GM23338 (cell line): ENCODE measurements around the gene CSTB. TPM values are rescaled to one million over a fixed set of nuclear protein-coding genes. Genes with fewer than 3 reads are reported as not detected.

Experiments used
- ATAC-seq: fragments of 200-7000 bp; cut with Tn5 transposase; 3 replicates; pipeline ENCODE4 v1.9.1; 2020
- DNase-seq: peaks from one replicate; pipeline ENCODE4 v3.0.0-alpha.2; 2015; ENCODE audit warnings: low spot score
- H2AFZ ChIP-seq: fragments of 200-600 bp; sonication (generic); 2 replicates; pipeline ENCODE4 v1.8.0; 2016; ENCODE audit warnings: antibody characterized with exemption, mild to moderate bottlenecking, moderate library complexity
- H3F3A ChIP-seq: fragments of 200-600 bp; sonication (generic); replicated peaks from 2 replicates; pipeline ENCODE4 v1.8.0; 2017; ENCODE audit warnings: antibody characterized with exemption, mixed run types, low read depth
- H3K27ac ChIP-seq: fragments of 200-600 bp; sonication (generic); 2 replicates; pipeline ENCODE4 v1.6.1; 2016; ENCODE audit warnings: low read depth
- H3K27me3 ChIP-seq: fragments of 200-600 bp; sonication (generic); 2 replicates; pipeline ENCODE4 v1.8.0; 2016; ENCODE audit warnings: mild to moderate bottlenecking, mixed run types, moderate library complexity; ENCODE audit not compliant: insufficient read depth
- H3K36me3 ChIP-seq: fragments of 200-600 bp; sonication (generic); 2 replicates; pipeline ENCODE4 v1.8.0; 2016; ENCODE audit warnings: mild to moderate bottlenecking; ENCODE audit not compliant: insufficient read depth
- H3K4me1 ChIP-seq: fragments of 200-600 bp; sonication (generic); 2 replicates; pipeline ENCODE4 v1.8.0; 2016; ENCODE audit warnings: mild to moderate bottlenecking, moderate library complexity; ENCODE audit not compliant: insufficient read depth
- H3K4me2 ChIP-seq: fragments of 200-600 bp; sonication (generic); 2 replicates; pipeline ENCODE4 v1.7.1; 2017; ENCODE audit warnings: mixed run types
- H3K4me3 ChIP-seq: fragments of 200-600 bp; sonication (generic); 2 replicates; pipeline ENCODE4 v1.6.1; 2016; ENCODE audit warnings: mixed run types
- H3K79me2 ChIP-seq: fragments of 200-600 bp; sonication (generic); replicated peaks from 2 replicates; pipeline ENCODE4 v1.8.0; 2017; ENCODE audit warnings: mild to moderate bottlenecking; ENCODE audit not compliant: insufficient read depth
- H3K9me2 ChIP-seq: fragments of 200-600 bp; sonication (generic); 2 replicates; pipeline ENCODE4 v1.8.0; 2017; ENCODE audit not compliant: insufficient read depth
- H4K20me1 ChIP-seq: fragments of 200-600 bp; sonication (generic); replicated peaks from 2 replicates; pipeline ENCODE4 v1.8.0; 2017; ENCODE audit warnings: mild to moderate bottlenecking; ENCODE audit not compliant: insufficient read depth
- H3K27ac Mint-ChIP-seq: 2 replicates; pipeline ENCODE4 v1.8.0; 2020; ENCODE audit warnings: inconsistent platforms, mild to moderate bottlenecking, moderate library complexity, mixed read lengths
- H3K27me3 Mint-ChIP-seq: 3 replicates; pipeline ENCODE4 v1.8.0; 2022; ENCODE audit warnings: low read depth, mild to moderate bottlenecking, moderate library complexity, mixed read lengths, inconsistent platforms; ENCODE audit not compliant: insufficient read depth, poor library complexity
- H3K36me3 Mint-ChIP-seq: 3 replicates; pipeline ENCODE4 v1.8.0; 2021; ENCODE audit warnings: low read depth, mild to moderate bottlenecking, inconsistent platforms, moderate library complexity, mixed read lengths
- H3K4me1 Mint-ChIP-seq: 3 replicates; pipeline ENCODE4 v1.8.0; 2020; ENCODE audit warnings: mild to moderate bottlenecking, inconsistent platforms, mixed read lengths
- H3K4me3 Mint-ChIP-seq: 3 replicates; pipeline ENCODE4 v1.8.0; 2021; ENCODE audit warnings: moderate library complexity, mild to moderate bottlenecking, inconsistent platforms, mixed read lengths
- H3K9me3 Mint-ChIP-seq: 3 replicates; pipeline ENCODE4 v1.8.0; 2020; ENCODE audit warnings: moderate library complexity, mild to moderate bottlenecking, inconsistent platforms, mixed read lengths
- polyA plus RNA-seq: library from polyadenylated mRNA; unstranded; fragments of >200 nt; fragmentation: Nextera tagmentation; extraction: Ambion mirVana; gene quantifications from 2 replicates; pipeline ENCODE4 v1.2.1, GENCODE V29; 2016
- total RNA-seq: library from RNA; depleted of rRNA; stranded (reverse); fragments of >200 nt; shearing (Covaris generic); gene quantifications from 2 replicates; pipeline ENCODE4 v1.2.3, GENCODE V29; 2014
- TF ChIP-seq, protein P1 (sequence below): IDR thresholded peaks from one replicate; pipeline ENCODE4 v1.6.1; 2018; ENCODE audit warnings: antibody characterized with exemption; ENCODE audit not compliant: unreplicated experiment
- TF ChIP-seq, protein P2 (sequence below), 2 experiments: fragments of 200-600 bp in 1 of 2; sonication (generic) in 1 of 2; conservative IDR thresholded peaks; 2 replicates each; pipeline versions ENCODE4 v1.5.1 to v1.6.1; 2016 to 2017; ENCODE audit warnings: antibody characterized with exemption in 2 of 2, low read depth in 2 of 2, mild to moderate bottlenecking in 2 of 2, moderate library complexity in 1 of 2
- TF ChIP-seq, protein P3 (sequence below): fragments of 250-450 bp; sonication (Bioruptor Pico); IDR thresholded peaks from 2 replicates; pipeline ENCODE4 v1.5.0; 2020; ENCODE audit warnings: mild to moderate bottlenecking, moderate library complexity

CSTB gene
- total and polyA plus RNA-seq, 2 experiments from 2014 or later = 10.0 to 142 TPM

DNA sequence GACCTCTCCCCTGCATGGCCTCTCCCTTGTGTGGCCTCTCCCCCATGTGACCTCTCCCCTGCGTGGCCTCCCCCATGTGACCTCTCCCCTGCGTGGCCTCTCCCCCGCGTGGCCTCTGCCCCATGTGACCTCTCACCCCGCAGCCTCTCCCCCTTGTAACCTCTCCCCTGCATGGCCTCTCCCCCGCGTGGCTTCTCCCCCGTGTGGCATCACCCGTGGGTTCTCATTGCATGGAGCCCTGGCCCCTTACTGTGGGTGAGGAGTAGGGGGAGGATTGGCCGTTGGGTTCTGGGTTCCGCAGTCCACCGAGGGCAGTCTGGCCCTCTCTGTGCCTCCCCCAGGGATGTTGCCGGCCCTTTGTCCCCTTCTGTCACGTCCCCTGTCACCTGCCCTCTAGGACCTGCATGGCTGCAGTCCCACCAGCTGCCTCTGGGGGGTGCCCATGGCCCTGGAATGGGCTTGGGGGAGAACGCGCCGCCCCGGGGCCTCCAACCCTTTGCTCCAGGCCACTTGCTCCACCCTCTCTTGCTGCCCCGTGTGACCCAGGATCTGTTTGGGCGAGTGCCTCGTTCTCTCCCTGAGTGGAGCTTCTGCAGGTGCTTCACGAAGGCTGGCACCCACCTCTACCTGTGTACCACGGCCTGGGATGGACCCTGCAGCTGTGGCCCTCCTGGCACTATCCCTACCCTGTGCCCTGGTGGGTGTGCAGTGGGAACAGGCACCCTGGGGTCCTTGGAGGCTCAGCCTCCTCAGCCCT is 34.6 kb upstream of the CSTB start:
- Histone ChIP-seq H3K36me3 (no peaks in the 10 kb centered on the region), H4K20me1 (no peaks in the 10 kb centered on the region), H3K27ac (no peak overlapping the region), H3F3A (peaks cover 10% of the 10 kb centered on the region; the same call in 1 of the 2 replicates), H3K4me3 (no peak overlapping the region), H3K4me1 (peaks cover 7% of the 10 kb centered on the region), H2AFZ (no peak overlapping the region), H3K79me2 (no peaks in the 10 kb centered on the region), H3K4me2 (no peak overlapping the region; the same call in 1 of the 2 replicates), H3K9me2 (no peaks in the 10 kb centered on the region), H3K27me3 (no peaks in the 10 kb centered on the region)
- peaks cover 13% of the 10 kb centered on the region for H3K4me1 Mint-ChIP-seq
- no peak overlapping the region for H3K4me3 Mint-ChIP-seq
- no peaks in the 10 kb centered on the region for H3K9me3 Mint-ChIP-seq
- DNase-seq = peak; percentile 89
- TF ChIP-seq, protein P1, sequence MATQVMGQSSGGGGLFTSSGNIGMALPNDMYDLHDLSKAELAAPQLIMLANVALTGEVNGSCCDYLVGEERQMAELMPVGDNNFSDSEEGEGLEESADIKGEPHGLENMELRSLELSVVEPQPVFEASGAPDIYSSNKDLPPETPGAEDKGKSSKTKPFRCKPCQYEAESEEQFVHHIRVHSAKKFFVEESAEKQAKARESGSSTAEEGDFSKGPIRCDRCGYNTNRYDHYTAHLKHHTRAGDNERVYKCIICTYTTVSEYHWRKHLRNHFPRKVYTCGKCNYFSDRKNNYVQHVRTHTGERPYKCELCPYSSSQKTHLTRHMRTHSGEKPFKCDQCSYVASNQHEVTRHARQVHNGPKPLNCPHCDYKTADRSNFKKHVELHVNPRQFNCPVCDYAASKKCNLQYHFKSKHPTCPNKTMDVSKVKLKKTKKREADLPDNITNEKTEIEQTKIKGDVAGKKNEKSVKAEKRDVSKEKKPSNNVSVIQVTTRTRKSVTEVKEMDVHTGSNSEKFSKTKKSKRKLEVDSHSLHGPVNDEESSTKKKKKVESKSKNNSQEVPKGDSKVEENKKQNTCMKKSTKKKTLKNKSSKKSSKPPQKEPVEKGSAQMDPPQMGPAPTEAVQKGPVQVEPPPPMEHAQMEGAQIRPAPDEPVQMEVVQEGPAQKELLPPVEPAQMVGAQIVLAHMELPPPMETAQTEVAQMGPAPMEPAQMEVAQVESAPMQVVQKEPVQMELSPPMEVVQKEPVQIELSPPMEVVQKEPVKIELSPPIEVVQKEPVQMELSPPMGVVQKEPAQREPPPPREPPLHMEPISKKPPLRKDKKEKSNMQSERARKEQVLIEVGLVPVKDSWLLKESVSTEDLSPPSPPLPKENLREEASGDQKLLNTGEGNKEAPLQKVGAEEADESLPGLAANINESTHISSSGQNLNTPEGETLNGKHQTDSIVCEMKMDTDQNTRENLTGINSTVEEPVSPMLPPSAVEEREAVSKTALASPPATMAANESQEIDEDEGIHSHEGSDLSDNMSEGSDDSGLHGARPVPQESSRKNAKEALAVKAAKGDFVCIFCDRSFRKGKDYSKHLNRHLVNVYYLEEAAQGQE = no peak
- TF ChIP-seq, protein P2, sequence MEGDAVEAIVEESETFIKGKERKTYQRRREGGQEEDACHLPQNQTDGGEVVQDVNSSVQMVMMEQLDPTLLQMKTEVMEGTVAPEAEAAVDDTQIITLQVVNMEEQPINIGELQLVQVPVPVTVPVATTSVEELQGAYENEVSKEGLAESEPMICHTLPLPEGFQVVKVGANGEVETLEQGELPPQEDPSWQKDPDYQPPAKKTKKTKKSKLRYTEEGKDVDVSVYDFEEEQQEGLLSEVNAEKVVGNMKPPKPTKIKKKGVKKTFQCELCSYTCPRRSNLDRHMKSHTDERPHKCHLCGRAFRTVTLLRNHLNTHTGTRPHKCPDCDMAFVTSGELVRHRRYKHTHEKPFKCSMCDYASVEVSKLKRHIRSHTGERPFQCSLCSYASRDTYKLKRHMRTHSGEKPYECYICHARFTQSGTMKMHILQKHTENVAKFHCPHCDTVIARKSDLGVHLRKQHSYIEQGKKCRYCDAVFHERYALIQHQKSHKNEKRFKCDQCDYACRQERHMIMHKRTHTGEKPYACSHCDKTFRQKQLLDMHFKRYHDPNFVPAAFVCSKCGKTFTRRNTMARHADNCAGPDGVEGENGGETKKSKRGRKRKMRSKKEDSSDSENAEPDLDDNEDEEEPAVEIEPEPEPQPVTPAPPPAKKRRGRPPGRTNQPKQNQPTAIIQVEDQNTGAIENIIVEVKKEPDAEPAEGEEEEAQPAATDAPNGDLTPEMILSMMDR (conservative IDR thresholded peaks at IDR 0.05; ENCODE audit: low read depth in 2 of 2) = peak; percentile 86 to 95
- TF ChIP-seq, protein P3, sequence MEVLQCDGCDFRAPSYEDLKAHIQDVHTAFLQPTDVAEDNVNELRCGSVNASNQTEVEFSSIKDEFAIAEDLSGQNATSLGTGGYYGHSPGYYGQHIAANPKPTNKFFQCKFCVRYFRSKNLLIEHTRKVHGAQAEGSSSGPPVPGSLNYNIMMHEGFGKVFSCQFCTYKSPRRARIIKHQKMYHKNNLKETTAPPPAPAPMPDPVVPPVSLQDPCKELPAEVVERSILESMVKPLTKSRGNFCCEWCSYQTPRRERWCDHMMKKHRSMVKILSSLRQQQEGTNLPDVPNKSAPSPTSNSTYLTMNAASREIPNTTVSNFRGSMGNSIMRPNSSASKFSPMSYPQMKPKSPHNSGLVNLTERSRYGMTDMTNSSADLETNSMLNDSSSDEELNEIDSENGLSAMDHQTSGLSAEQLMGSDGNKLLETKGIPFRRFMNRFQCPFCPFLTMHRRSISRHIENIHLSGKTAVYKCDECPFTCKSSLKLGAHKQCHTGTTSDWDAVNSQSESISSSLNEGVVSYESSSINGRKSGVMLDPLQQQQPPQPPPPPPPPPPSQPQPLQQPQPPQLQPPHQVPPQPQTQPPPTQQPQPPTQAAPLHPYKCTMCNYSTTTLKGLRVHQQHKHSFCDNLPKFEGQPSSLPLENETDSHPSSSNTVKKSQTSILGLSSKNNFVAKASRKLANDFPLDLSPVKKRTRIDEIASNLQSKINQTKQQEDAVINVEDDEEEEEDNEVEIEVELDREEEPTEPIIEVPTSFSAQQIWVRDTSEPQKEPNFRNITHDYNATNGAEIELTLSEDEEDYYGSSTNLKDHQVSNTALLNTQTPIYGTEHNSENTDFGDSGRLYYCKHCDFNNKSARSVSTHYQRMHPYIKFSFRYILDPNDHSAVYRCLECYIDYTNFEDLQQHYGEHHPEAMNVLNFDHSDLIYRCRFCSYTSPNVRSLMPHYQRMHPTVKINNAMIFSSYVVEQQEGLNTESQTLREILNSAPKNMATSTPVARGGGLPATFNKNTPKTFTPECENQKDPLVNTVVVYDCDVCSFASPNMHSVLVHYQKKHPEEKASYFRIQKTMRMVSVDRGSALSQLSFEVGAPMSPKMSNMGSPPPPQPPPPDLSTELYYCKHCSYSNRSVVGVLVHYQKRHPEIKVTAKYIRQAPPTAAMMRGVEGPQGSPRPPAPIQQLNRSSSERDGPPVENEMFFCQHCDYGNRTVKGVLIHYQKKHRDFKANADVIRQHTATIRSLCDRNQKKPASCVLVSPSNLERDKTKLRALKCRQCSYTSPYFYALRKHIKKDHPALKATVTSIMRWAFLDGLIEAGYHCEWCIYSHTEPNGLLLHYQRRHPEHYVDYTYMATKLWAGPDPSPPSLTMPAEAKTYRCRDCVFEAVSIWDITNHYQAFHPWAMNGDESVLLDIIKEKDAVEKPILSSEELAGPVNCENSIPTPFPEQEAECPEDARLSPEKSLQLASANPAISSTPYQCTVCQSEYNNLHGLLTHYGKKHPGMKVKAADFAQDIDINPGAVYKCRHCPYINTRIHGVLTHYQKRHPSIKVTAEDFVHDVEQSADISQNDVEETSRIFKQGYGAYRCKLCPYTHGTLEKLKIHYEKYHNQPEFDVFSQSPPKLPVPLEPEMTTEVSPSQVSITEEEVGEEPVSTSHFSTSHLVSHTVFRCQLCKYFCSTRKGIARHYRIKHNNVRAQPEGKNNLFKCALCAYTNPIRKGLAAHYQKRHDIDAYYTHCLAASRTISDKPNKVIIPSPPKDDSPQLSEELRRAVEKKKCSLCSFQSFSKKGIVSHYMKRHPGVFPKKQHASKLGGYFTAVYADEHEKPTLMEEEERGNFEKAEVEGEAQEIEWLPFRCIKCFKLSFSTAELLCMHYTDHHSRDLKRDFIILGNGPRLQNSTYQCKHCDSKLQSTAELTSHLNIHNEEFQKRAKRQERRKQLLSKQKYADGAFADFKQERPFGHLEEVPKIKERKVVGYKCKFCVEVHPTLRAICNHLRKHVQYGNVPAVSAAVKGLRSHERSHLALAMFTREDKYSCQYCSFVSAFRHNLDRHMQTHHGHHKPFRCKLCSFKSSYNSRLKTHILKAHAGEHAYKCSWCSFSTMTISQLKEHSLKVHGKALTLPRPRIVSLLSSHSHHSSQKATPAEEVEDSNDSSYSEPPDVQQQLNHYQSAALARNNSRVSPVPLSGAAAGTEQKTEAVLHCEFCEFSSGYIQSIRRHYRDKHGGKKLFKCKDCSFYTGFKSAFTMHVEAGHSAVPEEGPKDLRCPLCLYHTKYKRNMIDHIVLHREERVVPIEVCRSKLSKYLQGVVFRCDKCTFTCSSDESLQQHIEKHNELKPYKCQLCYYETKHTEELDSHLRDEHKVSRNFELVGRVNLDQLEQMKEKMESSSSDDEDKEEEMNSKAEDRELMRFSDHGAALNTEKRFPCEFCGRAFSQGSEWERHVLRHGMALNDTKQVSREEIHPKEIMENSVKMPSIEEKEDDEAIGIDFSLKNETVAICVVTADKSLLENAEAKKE (CRISPR knock-in tag) = no peak
- H3K36me3 Mint-ChIP-seq = peaks cover 6% of the 10 kb centered on the region; the same call in 2 of the 3 replicates
- peak; percentile 70 for ATAC-seq
- H3K27me3 Mint-ChIP-seq = peaks cover 15% of the 10 kb centered on the region
- H3K27ac Mint-ChIP-seq = no peak overlapping the region
